Raji (cell line): ENCODE data around the gene SART3.

Experiments used
- POLR2A ChIP-seq: IDR thresholded peaks from 2 replicates; pipeline ENCODE4 v1.6.1; 2011; ENCODE audit warnings: low read depth, low read length, control low read depth; ENCODE audit not compliant: insufficient read depth

Gene SART3

DNA sequence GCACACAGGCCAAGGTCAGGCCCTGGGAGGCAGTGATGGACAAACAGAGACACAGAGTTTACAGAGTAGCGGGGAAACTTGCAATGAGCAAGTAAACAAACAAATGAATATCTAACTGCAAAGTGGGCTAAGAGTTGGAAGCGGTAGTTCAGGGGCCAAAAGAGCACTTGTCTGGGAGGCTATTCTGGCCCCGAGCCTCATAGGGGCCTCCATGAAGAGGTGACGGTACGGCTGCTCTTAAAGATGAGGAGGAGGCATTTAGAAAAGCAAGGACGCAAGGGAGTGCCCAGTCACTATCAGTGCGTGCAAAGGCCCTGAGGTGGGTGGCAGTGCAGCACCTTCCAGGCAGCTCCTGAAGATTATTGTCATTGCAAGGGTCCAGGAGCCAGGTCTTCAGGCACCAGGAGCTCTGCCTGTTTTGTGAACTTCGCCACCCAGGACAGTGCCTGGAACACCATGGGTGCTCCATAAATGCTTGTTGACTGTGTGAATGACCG, 41.3 kb upstream of the SART3 start:
- TF ChIP-seq POLR2A = no peak

GRCh38 chr12:108600702-108601007, 39.7 kb upstream of the SART3 start:
- no peak for TF ChIP-seq POLR2A

DNA sequence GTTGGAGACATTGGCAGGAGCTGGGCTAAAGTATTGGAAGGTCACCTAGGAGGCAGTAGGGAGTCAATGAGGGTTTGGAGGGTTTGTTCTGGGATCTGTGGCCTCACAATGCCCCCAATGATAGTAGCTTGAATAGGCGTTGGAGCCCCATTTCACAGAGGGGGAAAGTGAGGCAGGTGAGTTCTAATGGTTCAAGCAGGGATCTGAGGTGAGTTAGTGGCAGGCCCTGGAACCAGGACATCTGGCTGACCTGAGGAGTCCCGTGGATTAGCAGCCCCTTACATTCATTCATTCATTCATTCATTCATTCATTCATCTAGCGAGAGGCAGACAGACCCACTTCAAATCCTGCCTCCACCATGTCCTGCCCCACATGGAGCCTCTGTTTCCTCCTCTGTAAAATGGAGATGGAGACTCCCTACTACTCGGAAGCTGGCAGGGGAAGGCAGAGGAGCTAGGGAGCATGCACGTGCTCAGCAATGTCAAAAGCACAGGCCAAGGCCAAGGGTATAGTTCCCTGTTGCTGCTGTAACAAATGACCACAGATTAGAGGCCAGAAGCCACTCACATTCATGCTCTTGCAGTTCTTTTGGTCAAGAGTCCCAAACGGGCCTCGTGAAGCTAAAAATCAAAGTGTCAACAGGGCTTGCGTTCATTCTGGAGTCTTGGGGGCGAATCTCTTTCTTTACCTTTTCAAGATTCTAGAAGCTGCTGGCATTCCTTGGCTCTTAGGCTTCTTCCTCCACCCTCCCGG, 39.2 kb upstream of the SART3 start:
- no peak for TF ChIP-seq POLR2A

- TF ChIP-seq POLR2A = no peak
Measured at GRCh38 chr12:108599541-108599940, 38.6 kb upstream of the SART3 start.

- no peak for TF ChIP-seq POLR2A
Measured at GRCh38 chr12:108598553-108599250, 37.7 kb upstream of the SART3 start.

GRCh38 chr12:108597559-108598471, 36.8 kb upstream of the SART3 start, which contains the start of gene TMEM119:
TMEM119 (minus strand) TSS chr12:108598084; CDS start chr12:108592383, 5,701 bp downstream.
- no peak for TF ChIP-seq POLR2A

DNA sequence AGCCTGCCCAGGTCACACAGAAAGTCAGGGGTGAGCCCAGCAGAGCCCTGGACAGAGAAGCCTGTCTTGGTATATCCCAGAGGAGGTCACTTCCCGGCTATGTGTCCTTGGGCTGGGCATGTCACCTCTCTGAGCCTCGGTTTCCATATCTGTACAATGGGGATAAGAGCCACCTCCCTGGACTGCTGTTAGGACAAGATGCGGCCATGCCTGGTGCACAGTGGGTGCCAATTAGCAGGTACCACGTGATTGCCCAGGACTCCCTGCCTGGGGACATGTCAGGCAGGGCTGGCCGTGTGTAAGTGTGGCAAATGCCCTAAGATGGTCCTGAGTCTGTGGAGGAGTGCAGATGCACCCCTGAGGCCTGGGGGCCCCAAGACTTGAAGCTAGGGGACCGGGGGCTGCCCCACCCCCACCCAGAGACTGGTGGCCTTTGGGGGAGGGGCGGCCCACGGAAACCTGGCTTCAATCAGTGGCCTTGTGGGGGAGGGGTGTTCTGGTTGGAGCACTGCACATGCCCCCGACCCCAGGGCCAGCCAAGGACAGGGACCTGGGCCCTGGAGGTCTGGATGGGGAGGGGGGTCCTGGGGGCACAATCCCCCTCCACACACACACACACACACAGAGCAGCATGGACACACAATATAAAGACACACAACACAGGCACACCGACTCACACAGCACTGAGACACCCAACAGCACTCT, 36.0 kb upstream of the SART3 start:
- no peak for TF ChIP-seq POLR2A

GRCh38 chr12:108595711-108596647, 35.0 kb upstream of the SART3 start:
- TF ChIP-seq POLR2A = no peak

DNA sequence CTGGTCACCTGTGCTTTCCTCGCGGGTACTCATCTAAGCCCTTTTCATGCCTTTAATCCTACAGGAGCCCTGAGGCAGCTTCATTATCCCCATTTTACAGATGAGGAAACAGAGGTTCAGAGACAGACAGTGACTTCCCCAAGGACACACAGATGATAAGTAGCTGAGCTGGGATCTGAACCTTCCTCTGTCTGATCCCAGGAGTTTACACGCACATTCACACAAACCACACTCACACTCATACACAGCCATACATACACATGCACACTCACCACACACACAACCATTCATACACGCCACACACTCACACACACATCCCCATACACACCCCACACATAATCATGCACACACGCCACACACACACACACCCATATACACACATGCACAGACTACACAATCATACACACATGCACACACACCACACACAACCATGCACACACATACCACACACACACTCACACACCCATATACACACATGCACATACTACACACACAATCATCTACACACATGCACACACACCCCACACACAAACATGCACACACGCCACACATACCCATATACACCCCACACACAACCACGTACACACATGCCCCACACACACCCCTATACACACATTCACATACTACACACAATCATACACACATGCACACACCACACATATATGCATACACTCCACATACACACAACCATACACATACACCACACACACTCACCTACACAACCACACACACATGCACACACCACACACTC, 34.2 kb upstream of the SART3 start:
- TF ChIP-seq POLR2A = no peak

DNA sequence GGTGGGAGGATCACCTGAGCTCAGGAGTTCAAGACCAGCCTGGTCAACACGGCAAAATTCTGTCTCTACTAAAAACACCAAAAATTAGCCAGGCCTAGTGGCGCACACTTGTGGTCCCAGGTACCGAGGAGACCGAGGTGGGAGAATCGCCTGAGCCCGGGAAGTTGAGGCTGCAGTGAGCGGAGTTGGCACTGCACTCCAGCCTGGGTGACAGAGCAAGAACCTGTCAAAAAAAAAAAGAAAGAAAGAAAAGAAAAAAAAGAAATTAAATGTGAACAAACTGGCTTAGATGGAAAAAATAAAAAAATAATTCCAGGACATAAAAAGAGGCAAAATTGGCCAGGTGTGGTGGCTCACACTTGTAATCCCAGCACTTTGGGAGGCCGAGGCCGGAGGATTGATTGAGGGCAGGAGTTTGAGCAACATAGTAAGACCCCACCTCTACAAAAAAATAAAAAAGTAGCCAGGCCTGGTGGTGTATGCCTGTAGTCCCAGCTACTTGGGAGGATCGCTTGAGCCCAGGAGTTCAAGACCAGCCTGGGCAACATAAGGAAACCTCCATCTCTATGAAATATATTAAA, 33.4 kb upstream of the SART3 start:
- no peak for TF ChIP-seq POLR2A

- no peak for TF ChIP-seq POLR2A
Measured at GRCh38 chr12:108592033-108592909, 31.3 kb upstream of the SART3 start.
